H9 (cell line): ENCODE results near the gene ARHGEF17. TPM values are rescaled to one million over a fixed set of nuclear protein-coding genes. Genes with fewer than 3 reads are reported as not detected.

Source experiments
- DNase-seq: peaks from one replicate; pipeline ENCODE4 v3.0.0-alpha.2; 2017
- H2AFZ ChIP-seq: one replicate; pipeline ENCODE4 v1.6.1; 2013; ENCODE audit warnings: mild to moderate bottlenecking, low read length, control low read depth, moderate library complexity
- H2AK5ac ChIP-seq: 2 replicates; pipeline ENCODE4 v1.6.1; 2013; ENCODE audit warnings: low read length, control low read depth, mixed read lengths; ENCODE audit not compliant: insufficient read length
- H2BK120ac ChIP-seq: one replicate; pipeline ENCODE4 v1.6.1; 2013; ENCODE audit warnings: low read depth, mild to moderate bottlenecking, low read length, control low read depth, inconsistent platforms; ENCODE audit not compliant: poor library complexity, severe bottlenecking
- H2BK12ac ChIP-seq: 2 replicates; pipeline ENCODE4 v1.6.1; 2013; ENCODE audit warnings: low read length, control low read depth, mixed read lengths, low read depth; ENCODE audit not compliant: insufficient read length
- H2BK15ac ChIP-seq: 2 replicates; pipeline ENCODE4 v1.6.1; 2013; ENCODE audit warnings: low read depth, low read length, control low read depth
- H2BK20ac ChIP-seq: one replicate; pipeline ENCODE4 v1.6.1; 2013; ENCODE audit warnings: low read depth, mild to moderate bottlenecking, low read length, control low read depth, inconsistent platforms; ENCODE audit not compliant: poor library complexity, severe bottlenecking
- H2BK5ac ChIP-seq: 2 replicates; pipeline ENCODE4 v1.6.1; 2013; ENCODE audit warnings: low read length, control low read depth, mixed read lengths; ENCODE audit not compliant: insufficient read length
- H3K14ac ChIP-seq: 2 replicates; pipeline ENCODE4 v1.6.1; 2013; ENCODE audit warnings: low read length, control low read depth; ENCODE audit not compliant: insufficient read depth
- H3K18ac ChIP-seq: 2 replicates; pipeline ENCODE4 v1.6.1; 2013; ENCODE audit warnings: low read depth, mild to moderate bottlenecking, mixed read lengths, low read length, control low read depth; ENCODE audit not compliant: insufficient read length
- H3K23ac ChIP-seq: 2 replicates; pipeline ENCODE4 v1.6.1; 2013; ENCODE audit warnings: low read length, control low read depth, mixed read lengths, low read depth; ENCODE audit not compliant: insufficient read length
- H3K23me2 ChIP-seq: 2 replicates; pipeline ENCODE4 v1.6.1; 2013; ENCODE audit warnings: low read depth, mild to moderate bottlenecking, mixed read lengths, low read length, control low read depth; ENCODE audit not compliant: insufficient read length, poor library complexity, severe bottlenecking
- H3K27ac ChIP-seq: 2 replicates; pipeline ENCODE4 v1.5.1; 2013; ENCODE audit warnings: low read length, control low read depth, mixed read lengths, low read depth; ENCODE audit not compliant: insufficient read length
- H3K27me3 ChIP-seq: 2 replicates; pipeline ENCODE4 v1.6.1; 2013; ENCODE audit warnings: low read length, control low read depth, inconsistent platforms; ENCODE audit not compliant: insufficient read depth
- H3K4ac ChIP-seq: 2 replicates; pipeline ENCODE4 v1.6.1; 2013; ENCODE audit warnings: low read depth, mild to moderate bottlenecking, control low read depth, inconsistent platforms, low read length, moderate library complexity
- H3K4me1 ChIP-seq: 2 replicates; pipeline ENCODE4 v1.6.1; 2013; ENCODE audit warnings: low read length, control low read depth, inconsistent platforms; ENCODE audit not compliant: insufficient read depth
- H3K4me2 ChIP-seq: 2 replicates; pipeline ENCODE4 v1.6.1; 2013; ENCODE audit warnings: low read length, control low read depth, mixed read lengths; ENCODE audit not compliant: insufficient read length, insufficient read depth
- H3K56ac ChIP-seq: 2 replicates; pipeline ENCODE4 v1.6.1; 2013; ENCODE audit warnings: low read depth, mild to moderate bottlenecking, mixed read lengths, low read length, control low read depth; ENCODE audit not compliant: insufficient read length
- H3K79me1 ChIP-seq: 2 replicates; pipeline ENCODE4 v1.6.1; 2013; ENCODE audit warnings: low read depth, mild to moderate bottlenecking, moderate library complexity, low read length, control low read depth, inconsistent platforms; ENCODE audit not compliant: insufficient read depth, poor library complexity, severe bottlenecking
- H3K79me2 ChIP-seq: 2 replicates; pipeline ENCODE4 v1.6.1; 2013; ENCODE audit warnings: low read length, control low read depth, inconsistent platforms; ENCODE audit not compliant: insufficient read depth
- H3K9ac ChIP-seq: 2 replicates; pipeline ENCODE4 v1.6.1; 2013; ENCODE audit warnings: low read length, control low read depth, mixed read lengths; ENCODE audit not compliant: insufficient read length; ENCODE audit errors: extremely low read depth
- H3K9me3 ChIP-seq: one replicate; pipeline ENCODE4 v1.6.1; 2013; ENCODE audit warnings: low read depth, low read length, inconsistent platforms; ENCODE audit not compliant: control insufficient read depth
- H3T11ph ChIP-seq: one replicate; pipeline ENCODE4 v1.6.1; 2013; ENCODE audit warnings: mild to moderate bottlenecking, low read length, control low read depth, inconsistent platforms
- H4K20me1 ChIP-seq: one replicate; pipeline ENCODE4 v1.6.1; 2013; ENCODE audit not compliant: control insufficient read depth, insufficient read length, insufficient read depth
- H4K5ac ChIP-seq: 2 replicates; pipeline ENCODE4 v1.6.1; 2013; ENCODE audit warnings: low read depth, mild to moderate bottlenecking, mixed read lengths, low read length, control low read depth; ENCODE audit not compliant: insufficient read length
- H4K8ac ChIP-seq: replicated peaks from 2 replicates; pipeline ENCODE4 v1.6.1; 2013; ENCODE audit warnings: low read length, control low read depth, mixed read lengths, low read depth; ENCODE audit not compliant: insufficient read length
- H4K91ac ChIP-seq: 2 replicates; pipeline ENCODE4 v1.6.1; 2013; ENCODE audit warnings: low read depth, mild to moderate bottlenecking, moderate library complexity, mixed read lengths, low read length, control low read depth; ENCODE audit not compliant: insufficient read length
- H3K27ac Mint-ChIP-seq, 3 experiments: 2 replicates in 2 of 3; 3 replicates in 1 of 3; pipeline ENCODE4 v1.8.0; 2020 to 2021; ENCODE audit warnings: mixed read lengths in 3 of 3, mild to moderate bottlenecking in 1 of 3, moderate library complexity in 1 of 3
- H3K27me3 Mint-ChIP-seq: 2 replicates; pipeline ENCODE4 v1.8.0; 2021; ENCODE audit warnings: low read depth, mild to moderate bottlenecking, moderate library complexity, mixed read lengths
- H3K36me3 Mint-ChIP-seq, 3 experiments: 2 replicates in 2 of 3; 3 replicates in 1 of 3; pipeline ENCODE4 v1.8.0; 2020 to 2021; ENCODE audit warnings: low read depth in 3 of 3, mixed read lengths in 3 of 3; ENCODE audit not compliant: insufficient read depth in 1 of 3
- H3K4me1 Mint-ChIP-seq, 2 experiments: 2 replicates each; pipeline ENCODE4 v1.8.0; 2020; ENCODE audit warnings: mixed read lengths in 2 of 2
- H3K4me3 Mint-ChIP-seq, 2 experiments: 2 replicates in 1 of 2; 3 replicates in 1 of 2; pipeline ENCODE4 v1.8.0; 2020 to 2021; ENCODE audit warnings: mild to moderate bottlenecking in 2 of 2, mixed read lengths in 2 of 2, moderate library complexity in 1 of 2
- H3K9me3 Mint-ChIP-seq, 2 experiments: 2 replicates in 1 of 2; 3 replicates in 1 of 2; pipeline ENCODE4 v1.8.0; 2020; ENCODE audit warnings: mild to moderate bottlenecking in 2 of 2, mixed read lengths in 2 of 2, moderate library complexity in 1 of 2
- WGBS: extraction: QIAGEN DNeasy Blood & Tissue Kit; methylation state at CpG from one replicate; pipeline ENCODE4 v1.1.7; 2013; ENCODE audit warnings: missing lambda C conversion rate, low lambda C conversion rate, mixed read lengths; ENCODE audit not compliant: insufficient read length; ENCODE audit errors: extremely low coverage; 5-methylcytosine and 5-hydroxymethylcytosine counted together
- total RNA-seq: library from RNA; stranded (reverse); gene quantifications from 2 replicates; pipeline ENCODE4 v1.2.1, GENCODE V29; 2021
- TF ChIP-seq, protein P1 (sequence below): fragments of 200-600 bp; sonication (generic); conservative IDR thresholded peaks from 3 replicates; pipeline ENCODE4 v1.8.0; 2021; ENCODE audit warnings: antibody characterized with exemption, mild to moderate bottlenecking

Gene ARHGEF17
- total RNA-seq, 1 experiment from 2014 or later: 7.4 TPM

DNA sequence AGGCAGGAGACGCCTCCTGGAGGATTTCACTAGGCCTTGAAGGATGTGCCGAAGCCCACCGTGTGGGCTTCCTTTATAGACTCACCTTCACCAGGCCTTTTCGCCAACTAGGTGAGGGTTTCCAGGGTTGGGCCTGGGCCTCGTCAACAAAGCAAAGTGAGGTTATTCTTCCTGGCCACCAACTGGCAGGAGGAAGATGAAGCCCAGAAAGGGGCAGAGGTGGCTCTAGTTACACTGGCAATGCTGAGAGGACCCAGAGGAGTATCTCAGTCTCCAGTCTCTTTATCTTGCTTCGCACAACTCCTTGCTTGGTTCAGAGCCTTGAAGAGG, 67.7 kb downstream of the ARHGEF17 start:
- H2BK12ac ChIP-seq: no peak overlapping the region
- peak overlapping the region; percentile 76 to 80 for H3K4me3 Mint-ChIP-seq
- peaks cover 3% of the 10 kb centered on the region; the same call in 1 of the 2 replicates for H3K4me1 ChIP-seq
- H3K14ac ChIP-seq: no peak overlapping the region
- TF ChIP-seq, protein P1, sequence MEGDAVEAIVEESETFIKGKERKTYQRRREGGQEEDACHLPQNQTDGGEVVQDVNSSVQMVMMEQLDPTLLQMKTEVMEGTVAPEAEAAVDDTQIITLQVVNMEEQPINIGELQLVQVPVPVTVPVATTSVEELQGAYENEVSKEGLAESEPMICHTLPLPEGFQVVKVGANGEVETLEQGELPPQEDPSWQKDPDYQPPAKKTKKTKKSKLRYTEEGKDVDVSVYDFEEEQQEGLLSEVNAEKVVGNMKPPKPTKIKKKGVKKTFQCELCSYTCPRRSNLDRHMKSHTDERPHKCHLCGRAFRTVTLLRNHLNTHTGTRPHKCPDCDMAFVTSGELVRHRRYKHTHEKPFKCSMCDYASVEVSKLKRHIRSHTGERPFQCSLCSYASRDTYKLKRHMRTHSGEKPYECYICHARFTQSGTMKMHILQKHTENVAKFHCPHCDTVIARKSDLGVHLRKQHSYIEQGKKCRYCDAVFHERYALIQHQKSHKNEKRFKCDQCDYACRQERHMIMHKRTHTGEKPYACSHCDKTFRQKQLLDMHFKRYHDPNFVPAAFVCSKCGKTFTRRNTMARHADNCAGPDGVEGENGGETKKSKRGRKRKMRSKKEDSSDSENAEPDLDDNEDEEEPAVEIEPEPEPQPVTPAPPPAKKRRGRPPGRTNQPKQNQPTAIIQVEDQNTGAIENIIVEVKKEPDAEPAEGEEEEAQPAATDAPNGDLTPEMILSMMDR: no peak
- H3K9ac ChIP-seq: no peak overlapping the region
- H3K23me2 ChIP-seq: peaks cover 6% of the 10 kb centered on the region
- no peak overlapping the region for H3K4ac ChIP-seq
- no peak overlapping the region for H2AFZ ChIP-seq
- H3K23ac ChIP-seq: no peak overlapping the region
- no peaks in the 10 kb centered on the region for H3K9me3 Mint-ChIP-seq
- no peak overlapping the region for H2AK5ac ChIP-seq
- H4K8ac ChIP-seq: no peak overlapping the region
- no peak overlapping the region for H3K27ac Mint-ChIP-seq
- peaks cover 25% of the 10 kb centered on the region for H3K27me3 Mint-ChIP-seq
- no peak overlapping the region for H3T11ph ChIP-seq
- no peak for DNase-seq
- H4K5ac ChIP-seq: no peak overlapping the region
- H3K4me1 Mint-ChIP-seq: peaks cover 19% of the 10 kb centered on the region in 2 experiments
- H3K27me3 ChIP-seq: no peaks in the 10 kb centered on the region; the same call in 1 of the 2 replicates
- no peaks in the 10 kb centered on the region for H4K20me1 ChIP-seq
- H2BK15ac ChIP-seq: no peak overlapping the region
- H4K91ac ChIP-seq: no peak overlapping the region
- H2BK20ac ChIP-seq: no peak overlapping the region
- no peaks in the 10 kb centered on the region; the same call in 1 of the 2 replicates for H3K79me2 ChIP-seq
- H3K79me1 ChIP-seq: no peaks in the 10 kb centered on the region
- H2BK120ac ChIP-seq: no peak overlapping the region
- no peaks in the 10 kb centered on the region; a peak in 1 of 7 replicates for H3K36me3 Mint-ChIP-seq
- H3K56ac ChIP-seq: no peak overlapping the region
- no peaks in the 10 kb centered on the region for H3K9me3 ChIP-seq
- H3K18ac ChIP-seq: no peak overlapping the region
- no peak overlapping the region for H3K27ac ChIP-seq
- WGBS: no CpG with 5 or more reads among the region's 6 CpGs
- H2BK5ac ChIP-seq: no peak overlapping the region
- H3K4me2 ChIP-seq: no peak overlapping the region
